H9 (cell line): ENCODE data around the gene UBASH3A. TPM values are rescaled to one million over a fixed set of nuclear protein-coding genes. Genes with fewer than 3 reads are reported as not detected.

Source experiments
- DNase-seq: peaks from one replicate; pipeline ENCODE4 v3.0.0-alpha.2; 2017
- H2AFZ ChIP-seq: one replicate; pipeline ENCODE4 v1.6.1; 2013; ENCODE audit warnings: mild to moderate bottlenecking, low read length, control low read depth, moderate library complexity
- H2AK5ac ChIP-seq: 2 replicates; pipeline ENCODE4 v1.6.1; 2013; ENCODE audit warnings: low read length, control low read depth, mixed read lengths; ENCODE audit not compliant: insufficient read length
- H2BK120ac ChIP-seq: one replicate; pipeline ENCODE4 v1.6.1; 2013; ENCODE audit warnings: low read depth, mild to moderate bottlenecking, low read length, control low read depth, inconsistent platforms; ENCODE audit not compliant: poor library complexity, severe bottlenecking
- H2BK12ac ChIP-seq: 2 replicates; pipeline ENCODE4 v1.6.1; 2013; ENCODE audit warnings: low read length, control low read depth, mixed read lengths, low read depth; ENCODE audit not compliant: insufficient read length
- H2BK15ac ChIP-seq: 2 replicates; pipeline ENCODE4 v1.6.1; 2013; ENCODE audit warnings: low read depth, low read length, control low read depth
- H2BK20ac ChIP-seq: one replicate; pipeline ENCODE4 v1.6.1; 2013; ENCODE audit warnings: low read depth, mild to moderate bottlenecking, low read length, control low read depth, inconsistent platforms; ENCODE audit not compliant: poor library complexity, severe bottlenecking
- H2BK5ac ChIP-seq: 2 replicates; pipeline ENCODE4 v1.6.1; 2013; ENCODE audit warnings: low read length, control low read depth, mixed read lengths; ENCODE audit not compliant: insufficient read length
- H3K14ac ChIP-seq: 2 replicates; pipeline ENCODE4 v1.6.1; 2013; ENCODE audit warnings: low read length, control low read depth; ENCODE audit not compliant: insufficient read depth
- H3K18ac ChIP-seq: 2 replicates; pipeline ENCODE4 v1.6.1; 2013; ENCODE audit warnings: low read depth, mild to moderate bottlenecking, mixed read lengths, low read length, control low read depth; ENCODE audit not compliant: insufficient read length
- H3K23ac ChIP-seq: 2 replicates; pipeline ENCODE4 v1.6.1; 2013; ENCODE audit warnings: low read length, control low read depth, mixed read lengths, low read depth; ENCODE audit not compliant: insufficient read length
- H3K23me2 ChIP-seq: 2 replicates; pipeline ENCODE4 v1.6.1; 2013; ENCODE audit warnings: low read depth, mild to moderate bottlenecking, mixed read lengths, low read length, control low read depth; ENCODE audit not compliant: insufficient read length, poor library complexity, severe bottlenecking
- H3K27ac ChIP-seq: 2 replicates; pipeline ENCODE4 v1.5.1; 2013; ENCODE audit warnings: low read length, control low read depth, mixed read lengths, low read depth; ENCODE audit not compliant: insufficient read length
- H3K27me3 ChIP-seq: 2 replicates; pipeline ENCODE4 v1.6.1; 2013; ENCODE audit warnings: low read length, control low read depth, inconsistent platforms; ENCODE audit not compliant: insufficient read depth
- H3K4ac ChIP-seq: 2 replicates; pipeline ENCODE4 v1.6.1; 2013; ENCODE audit warnings: low read depth, mild to moderate bottlenecking, control low read depth, inconsistent platforms, low read length, moderate library complexity
- H3K4me1 ChIP-seq: 2 replicates; pipeline ENCODE4 v1.6.1; 2013; ENCODE audit warnings: low read length, control low read depth, inconsistent platforms; ENCODE audit not compliant: insufficient read depth
- H3K4me2 ChIP-seq: 2 replicates; pipeline ENCODE4 v1.6.1; 2013; ENCODE audit warnings: low read length, control low read depth, mixed read lengths; ENCODE audit not compliant: insufficient read length, insufficient read depth
- H3K56ac ChIP-seq: 2 replicates; pipeline ENCODE4 v1.6.1; 2013; ENCODE audit warnings: low read depth, mild to moderate bottlenecking, mixed read lengths, low read length, control low read depth; ENCODE audit not compliant: insufficient read length
- H3K79me1 ChIP-seq: 2 replicates; pipeline ENCODE4 v1.6.1; 2013; ENCODE audit warnings: low read depth, mild to moderate bottlenecking, moderate library complexity, low read length, control low read depth, inconsistent platforms; ENCODE audit not compliant: insufficient read depth, poor library complexity, severe bottlenecking
- H3K79me2 ChIP-seq: 2 replicates; pipeline ENCODE4 v1.6.1; 2013; ENCODE audit warnings: low read length, control low read depth, inconsistent platforms; ENCODE audit not compliant: insufficient read depth
- H3K9ac ChIP-seq: 2 replicates; pipeline ENCODE4 v1.6.1; 2013; ENCODE audit warnings: low read length, control low read depth, mixed read lengths; ENCODE audit not compliant: insufficient read length; ENCODE audit errors: extremely low read depth
- H3K9me3 ChIP-seq: one replicate; pipeline ENCODE4 v1.6.1; 2013; ENCODE audit warnings: low read depth, low read length, inconsistent platforms; ENCODE audit not compliant: control insufficient read depth
- H3T11ph ChIP-seq: one replicate; pipeline ENCODE4 v1.6.1; 2013; ENCODE audit warnings: mild to moderate bottlenecking, low read length, control low read depth, inconsistent platforms
- H4K20me1 ChIP-seq: one replicate; pipeline ENCODE4 v1.6.1; 2013; ENCODE audit not compliant: control insufficient read depth, insufficient read length, insufficient read depth
- H4K5ac ChIP-seq: 2 replicates; pipeline ENCODE4 v1.6.1; 2013; ENCODE audit warnings: low read depth, mild to moderate bottlenecking, mixed read lengths, low read length, control low read depth; ENCODE audit not compliant: insufficient read length
- H4K8ac ChIP-seq: replicated peaks from 2 replicates; pipeline ENCODE4 v1.6.1; 2013; ENCODE audit warnings: low read length, control low read depth, mixed read lengths, low read depth; ENCODE audit not compliant: insufficient read length
- H4K91ac ChIP-seq: 2 replicates; pipeline ENCODE4 v1.6.1; 2013; ENCODE audit warnings: low read depth, mild to moderate bottlenecking, moderate library complexity, mixed read lengths, low read length, control low read depth; ENCODE audit not compliant: insufficient read length
- H3K27ac Mint-ChIP-seq, 3 experiments: 2 replicates in 2 of 3; 3 replicates in 1 of 3; pipeline ENCODE4 v1.8.0; 2020 to 2021; ENCODE audit warnings: mixed read lengths in 3 of 3, mild to moderate bottlenecking in 1 of 3, moderate library complexity in 1 of 3
- H3K27me3 Mint-ChIP-seq: 2 replicates; pipeline ENCODE4 v1.8.0; 2021; ENCODE audit warnings: low read depth, mild to moderate bottlenecking, moderate library complexity, mixed read lengths
- H3K36me3 Mint-ChIP-seq, 3 experiments: 2 replicates in 2 of 3; 3 replicates in 1 of 3; pipeline ENCODE4 v1.8.0; 2020 to 2021; ENCODE audit warnings: low read depth in 3 of 3, mixed read lengths in 3 of 3; ENCODE audit not compliant: insufficient read depth in 1 of 3
- H3K4me1 Mint-ChIP-seq, 2 experiments: 2 replicates each; pipeline ENCODE4 v1.8.0; 2020; ENCODE audit warnings: mixed read lengths in 2 of 2
- H3K4me3 Mint-ChIP-seq, 2 experiments: 2 replicates in 1 of 2; 3 replicates in 1 of 2; pipeline ENCODE4 v1.8.0; 2020 to 2021; ENCODE audit warnings: mild to moderate bottlenecking in 2 of 2, mixed read lengths in 2 of 2, moderate library complexity in 1 of 2
- H3K9me3 Mint-ChIP-seq, 2 experiments: 2 replicates in 1 of 2; 3 replicates in 1 of 2; pipeline ENCODE4 v1.8.0; 2020; ENCODE audit warnings: mild to moderate bottlenecking in 2 of 2, mixed read lengths in 2 of 2, moderate library complexity in 1 of 2
- CTCF ChIP-seq: fragments of 200-600 bp; sonication (generic); conservative IDR thresholded peaks from 3 replicates; pipeline ENCODE4 v1.8.0; 2021; ENCODE audit warnings: antibody characterized with exemption, mild to moderate bottlenecking
- WGBS: extraction: QIAGEN DNeasy Blood & Tissue Kit; methylation state at CpG from one replicate; pipeline ENCODE4 v1.1.7; 2013; ENCODE audit warnings: missing lambda C conversion rate, low lambda C conversion rate, mixed read lengths; ENCODE audit not compliant: insufficient read length; ENCODE audit errors: extremely low coverage; 5-methylcytosine and 5-hydroxymethylcytosine counted together
- total RNA-seq: library from RNA; stranded (reverse); gene quantifications from 2 replicates; pipeline ENCODE4 v1.2.1, GENCODE V29; 2021

Gene UBASH3A
- total RNA-seq, 1 experiment from 2014 or later = not detected

- no peak overlapping the region for H3K4me3 Mint-ChIP-seq
- Histone ChIP-seq H3K23ac (no peak overlapping the region), H3K56ac (no peak overlapping the region), H3K4me1 (no peaks in the 10 kb centered on the region), H4K91ac (no peak overlapping the region), H3K18ac (no peak overlapping the region), H3K27me3 (no peaks in the 10 kb centered on the region), H3K27ac (no peak overlapping the region), H3K4me2 (no peak overlapping the region), H2BK120ac (no peak overlapping the region), H4K5ac (no peak overlapping the region), H2BK12ac (no peak overlapping the region), H2AK5ac (no peak overlapping the region), H2BK15ac (no peak overlapping the region), H3K9ac (no peak overlapping the region), H3K79me2 (no peaks in the 10 kb centered on the region), H3K23me2 (no peaks in the 10 kb centered on the region), H3K79me1 (no peaks in the 10 kb centered on the region), H2BK5ac (no peak overlapping the region), H2AFZ (no peak overlapping the region), H3K9me3 (no peaks in the 10 kb centered on the region), H2BK20ac (no peak overlapping the region), H4K20me1 (no peaks in the 10 kb centered on the region), H3K4ac (no peak overlapping the region), H3K14ac (no peak overlapping the region), H3T11ph (no peak overlapping the region), H4K8ac (no peak overlapping the region)
- DNase-seq = no peak
- no peaks in the 10 kb centered on the region for H3K36me3 Mint-ChIP-seq
- H3K27ac Mint-ChIP-seq = no peak overlapping the region
- no peaks in the 10 kb centered on the region; a peak in 1 of 5 replicates for H3K9me3 Mint-ChIP-seq
- H3K27me3 Mint-ChIP-seq = peaks cover 46% of the 10 kb centered on the region
- no peak for TF ChIP-seq CTCF
- WGBS = no CpG with 5 or more reads among the region's 2 CpGs
- H3K4me1 Mint-ChIP-seq = no peaks in the 10 kb centered on the region
These were observed 20.0 kb downstream of the UBASH3A start for GRCh38 chr21:42423685-42424084.
